Calu3 (cell line): ENCODE data around the gene MCM9. TPM values are rescaled to one million over a fixed set of nuclear protein-coding genes. Genes with fewer than 3 reads are reported as not detected.

Experiments used
- BruUV-seq: library from RNA; stranded (reverse); fragments of 400-500 nt; replicated peaks from 2 replicates; lab custom pipeline; 2021; lab: Mats Ljungman, UMichigan
- CTCF ChIA-PET: fragments of 300-600 bp; sonication (Branson Sonifier 250); formaldehyde crosslinking; loops from one replicate; lab custom pipeline; 2022; ENCODE audit warnings: antibody characterized with exemption; lab: Charles Lee
- DNase-seq: peaks from one replicate; pipeline ENCODE4 v3.0.0; 2022
- H3K27ac Mint-ChIP-seq: one replicate; pipeline ENCODE4 v1.8.0; 2022; ENCODE audit warnings: mixed read lengths; ENCODE audit not compliant: unreplicated experiment
- H3K27me3 Mint-ChIP-seq: one replicate; pipeline ENCODE4 v1.8.0; 2022; ENCODE audit warnings: mixed read lengths; ENCODE audit not compliant: unreplicated experiment
- H3K36me3 Mint-ChIP-seq: one replicate; pipeline ENCODE4 v1.8.0; 2022; ENCODE audit warnings: mild to moderate bottlenecking, moderate library complexity, mixed read lengths; ENCODE audit not compliant: insufficient read depth, unreplicated experiment
- H3K4me1 Mint-ChIP-seq: one replicate; pipeline ENCODE4 v1.8.0; 2022; ENCODE audit warnings: mild to moderate bottlenecking, low read depth, mixed read lengths; ENCODE audit not compliant: unreplicated experiment
- H3K4me3 Mint-ChIP-seq: one replicate; pipeline ENCODE4 v1.8.0; 2022; ENCODE audit warnings: mild to moderate bottlenecking, low read depth, moderate library complexity, mixed read lengths; ENCODE audit not compliant: unreplicated experiment
- H3K9me3 Mint-ChIP-seq: one replicate; pipeline ENCODE4 v1.8.0; 2022; ENCODE audit warnings: low read depth, mixed read lengths; ENCODE audit not compliant: unreplicated experiment
- CTCF ChIP-seq: fragments of 200-600 bp; IDR thresholded peaks from one replicate; pipeline ENCODE4 v1.8.0; 2022; ENCODE audit warnings: antibody characterized with exemption; ENCODE audit not compliant: unreplicated experiment
- intact Hi-C: fragments of 100-400 bp; cut with micrococcal nuclease; formaldehyde crosslinking; loops from one replicate; pipeline ENCODE4 v1.10.0; 2022; ENCODE audit not compliant: unreplicated experiment
- total RNA-seq: library from RNA; stranded (reverse); gene quantifications from 2 replicates; pipeline ENCODE4 v1.2.3, GENCODE V29; 2022

MCM9 gene
- total RNA-seq, 1 experiment from 2014 or later = 24.6 TPM

- BruUV-seq = no TSS peak
- Mint-ChIP-seq H3K27ac (no peak overlapping the region), H3K9me3 (no peaks in the 10 kb centered on the region), H3K27me3 (no peaks in the 10 kb centered on the region), H3K4me3 (no peak overlapping the region), H3K36me3 (peaks cover 8% of the 10 kb centered on the region), H3K4me1 (peaks cover 13% of the 10 kb centered on the region)
- intact Hi-C loops = loop anchor here (10.0 kb wide), 2 partner anchors 488 to 928 kb away; no protein-coding TSS in a partner anchor
- TF ChIP-seq CTCF = no peak
- DNase-seq = no peak
- CTCF ChIA-PET = no interaction called here
Observed at GRCh38 chr6:118772886-118773285, 162.1 kb downstream of the MCM9 start.

- Mint-ChIP-seq H3K9me3 (no peaks in the 10 kb centered on the region), H3K27ac (no peak overlapping the region), H3K36me3 (no peaks in the 10 kb centered on the region), H3K27me3 (no peaks in the 10 kb centered on the region), H3K4me1 (no peaks in the 10 kb centered on the region), H3K4me3 (no peak overlapping the region)
- DNase-seq = no peak
- CTCF ChIA-PET = interaction anchor here (0.5 kb wide), 1 partner anchor 33 kb away, joined by 3 read pairs; no protein-coding TSS in a partner anchor
- intact Hi-C loops = loop anchor here (10.0 kb wide), 2 partner anchors 486 to 926 kb away; no protein-coding TSS in a partner anchor
- no TSS peak for BruUV-seq
- TF ChIP-seq CTCF = no peak
Observed at GRCh38 chr6:118771253-118771652, 163.7 kb downstream of the MCM9 start.

GRCh38 chr6:118770835-118771234 is 164.1 kb downstream of the MCM9 start:
- H3K9me3 Mint-ChIP-seq = no peaks in the 10 kb centered on the region
- BruUV-seq = no TSS peak
- CTCF ChIA-PET = no interaction called here

DNA sequence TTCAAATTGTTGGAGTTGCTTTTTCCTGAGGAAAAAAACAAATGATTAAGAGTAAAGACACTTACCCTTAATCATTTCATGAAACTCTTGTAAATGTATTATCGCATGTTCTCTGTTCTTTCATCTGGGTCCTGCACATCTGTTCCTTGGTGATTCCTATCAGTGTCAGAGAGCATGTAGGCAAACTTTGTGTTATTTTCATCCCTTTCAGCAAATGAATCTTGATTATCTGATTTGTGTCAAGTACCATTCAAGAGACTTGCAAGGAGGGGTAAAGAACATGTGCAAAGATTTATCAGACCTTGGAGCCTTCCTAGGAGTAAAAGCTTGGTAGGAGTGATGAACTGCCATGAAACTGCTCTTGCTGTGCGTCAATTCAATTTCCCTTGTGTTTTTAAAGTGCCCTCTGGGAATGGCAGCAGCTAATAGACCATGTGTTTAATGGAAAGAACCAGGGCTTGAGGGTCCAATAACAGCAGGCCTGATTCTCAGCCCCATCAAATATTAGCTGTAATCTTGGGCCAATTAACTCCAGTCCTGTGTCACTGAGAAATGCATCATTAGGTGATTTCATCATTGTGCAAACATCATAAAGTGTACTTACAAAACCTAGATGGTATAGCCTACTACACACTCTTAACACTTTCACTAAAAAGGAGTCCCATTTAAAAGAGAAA is 164.7 kb downstream of the MCM9 start:
- TF ChIP-seq CTCF = no peak
- Mint-ChIP-seq H3K27ac (no peak overlapping the region), H3K27me3 (no peaks in the 10 kb centered on the region), H3K9me3 (no peaks in the 10 kb centered on the region), H3K4me1 (no peaks in the 10 kb centered on the region), H3K4me3 (no peak overlapping the region), H3K36me3 (no peaks in the 10 kb centered on the region)
- DNase-seq = no peak
- CTCF ChIA-PET = interaction anchor here (0.7 kb wide), 1 partner anchor 133 kb away, joined by 7 read pairs; no protein-coding TSS in a partner anchor
- no TSS peak for BruUV-seq
- intact Hi-C loops = loop anchor here (10.0 kb wide), 2 partner anchors 485 to 925 kb away; no protein-coding TSS in a partner anchor

More at GRCh38 chr6:118770835-118771234, 164.1 kb downstream of the MCM9 start:
- no peak overlapping the region for H3K4me3 Mint-ChIP-seq
- no peak for DNase-seq
- no peaks in the 10 kb centered on the region for H3K4me1 Mint-ChIP-seq
- H3K36me3 Mint-ChIP-seq = no peaks in the 10 kb centered on the region
- TF ChIP-seq CTCF = no peak
- H3K27me3 Mint-ChIP-seq = no peaks in the 10 kb centered on the region
- H3K27ac Mint-ChIP-seq = no peak overlapping the region
- intact Hi-C loops = loop anchor here (10.0 kb wide), 2 partner anchors 486 to 926 kb away; no protein-coding TSS in a partner anchor
